Measurements from ENCODE around the gene OAF.

Gene OAF

GRCh38 chr11:120183701-120184141 lies 27.1 kb upstream of the OAF start:
- no peak for DNase-seq (ENCODE audit: extremely low read depth in 1 of 2, low read depth in 1 of 2)

GRCh38 chr11:120184371-120184945 lies 26.4 kb upstream of the OAF start:
- no peak for DNase-seq (ENCODE audit: extremely low read depth in 1 of 2, low read depth in 1 of 2)

GRCh38 chr11:120184946-120185705 lies 25.7 kb upstream of the OAF start:
- DNase-seq (ENCODE audit: extremely low read depth in 1 of 2, low read depth in 1 of 2): no peak

GRCh38 chr11:120185706-120186455 lies 25.0 kb upstream of the OAF start:
- no peak for DNase-seq (ENCODE audit: extremely low read depth in 1 of 2, low read depth in 1 of 2)

GRCh38 chr11:120186456-120186773 lies 24.4 kb upstream of the OAF start:
- no peak for DNase-seq (ENCODE audit: extremely low read depth in 1 of 2, low read depth in 1 of 2)

GRCh38 chr11:120186774-120187591 lies 23.8 kb upstream of the OAF start:
- DNase-seq (ENCODE audit: extremely low read depth in 1 of 2, low read depth in 1 of 2): no peak

GRCh38 chr11:120188371-120188770 lies 22.5 kb upstream of the OAF start:
- DNase-seq (ENCODE audit: extremely low read depth in 1 of 2, low read depth in 1 of 2): no peak

GRCh38 chr11:120188811-120189455 lies 21.9 kb upstream of the OAF start:
- no peak for DNase-seq (ENCODE audit: extremely low read depth in 1 of 2, low read depth in 1 of 2)

DNA sequence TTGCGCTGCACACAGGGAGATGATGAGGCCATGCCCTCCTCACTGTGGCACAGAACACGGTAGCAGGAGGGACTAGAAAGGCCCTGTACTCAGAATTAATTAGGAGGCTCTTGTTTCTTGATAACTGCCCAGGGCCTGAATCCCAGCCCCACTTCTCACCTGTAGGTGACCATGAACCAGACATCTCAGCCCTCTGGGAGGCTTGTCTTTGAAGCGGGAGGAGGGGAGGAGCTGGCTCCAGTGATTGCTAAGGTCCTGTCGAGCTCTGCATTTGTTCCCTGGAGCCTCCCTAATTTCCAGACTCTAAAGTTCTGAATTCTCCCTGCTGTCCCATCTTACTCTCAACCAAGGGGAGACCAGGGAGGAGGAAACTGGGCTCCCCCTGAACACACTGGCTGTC lies 19.8 kb upstream of the OAF start:
- DNase-seq (ENCODE audit: extremely low read depth in 1 of 2, low read depth in 1 of 2): no peak

DNA sequence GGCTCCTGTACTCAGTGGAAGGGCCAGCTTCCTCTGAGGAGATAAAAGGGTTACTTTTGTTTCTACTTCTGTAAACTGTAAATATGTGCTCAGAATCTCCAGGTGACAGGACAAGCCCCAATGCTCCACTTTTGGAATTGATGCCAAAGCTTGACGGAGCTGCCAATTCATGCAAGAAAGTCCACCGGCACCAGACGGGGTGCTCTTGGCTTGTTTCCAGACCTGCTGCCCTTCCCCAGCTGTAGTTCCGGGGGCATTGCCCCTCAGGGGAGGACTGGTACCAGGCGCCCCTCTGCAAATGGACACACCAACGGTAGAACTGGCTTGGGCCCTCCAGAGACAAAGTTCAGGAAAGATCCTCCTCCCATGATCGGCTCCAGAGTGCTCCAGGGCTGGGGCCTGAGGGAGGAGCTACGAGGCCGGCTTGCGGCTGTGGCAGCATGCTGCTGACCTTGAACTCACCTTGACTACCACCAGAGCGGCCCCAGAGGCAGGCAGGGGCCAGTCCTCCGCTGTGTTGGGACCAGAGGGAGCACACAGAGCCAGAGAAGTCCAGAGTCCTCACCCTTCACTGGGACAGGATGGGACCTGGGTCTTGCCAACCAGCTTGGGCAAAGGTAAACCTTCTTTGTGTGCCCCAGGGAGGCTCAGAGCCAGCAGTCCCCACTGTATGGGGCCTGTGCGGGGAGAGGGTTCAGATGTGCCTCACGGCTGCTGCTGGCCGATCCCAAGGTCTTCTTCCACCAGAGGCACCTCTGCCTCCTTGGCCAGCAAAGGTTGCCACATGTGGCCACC lies 17.8 kb upstream of the OAF start:
- DNase-seq (ENCODE audit: extremely low read depth in 1 of 2, low read depth in 1 of 2): no peak

GRCh38 chr11:120194166-120194565 lies 16.7 kb upstream of the OAF start:
- DNase-seq (ENCODE audit: extremely low read depth in 1 of 2, low read depth in 1 of 2): no peak

DNA sequence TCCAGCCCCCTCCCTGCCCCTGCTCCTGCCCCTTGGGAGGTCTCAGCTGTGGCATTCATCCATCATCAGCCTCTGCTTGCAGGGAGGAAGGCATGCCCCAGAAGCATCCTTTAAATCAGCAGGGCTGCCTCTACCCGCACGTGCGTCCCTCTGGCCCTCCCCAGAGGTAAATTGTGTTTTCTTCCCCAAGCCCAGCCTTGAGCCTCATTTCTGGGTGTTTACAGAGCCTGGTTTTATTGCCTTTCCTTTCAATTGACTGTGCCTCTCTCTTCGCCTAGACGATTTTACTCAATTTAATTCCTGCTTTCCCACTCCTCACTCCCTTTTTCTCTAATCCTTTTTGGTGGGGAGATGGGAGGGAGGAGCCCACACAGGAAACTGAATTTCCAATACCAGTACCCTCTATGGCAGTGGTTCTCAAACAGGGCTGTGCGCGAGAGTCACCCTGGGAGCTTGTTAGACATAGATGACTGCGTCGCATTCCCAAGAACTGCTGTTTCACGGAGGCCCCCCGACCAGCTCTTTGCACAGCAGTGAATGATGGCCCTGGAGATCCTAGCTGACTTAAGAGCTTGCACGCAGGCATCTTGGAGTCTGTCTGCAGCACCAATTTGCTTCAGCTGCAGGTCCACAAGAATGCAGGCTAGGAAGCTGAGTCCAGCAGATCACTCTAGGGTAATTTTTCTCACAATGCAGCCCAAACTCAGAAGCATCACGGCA lies 15.1 kb upstream of the OAF start:
- no peak for DNase-seq (ENCODE audit: extremely low read depth in 1 of 2, low read depth in 1 of 2)

DNA sequence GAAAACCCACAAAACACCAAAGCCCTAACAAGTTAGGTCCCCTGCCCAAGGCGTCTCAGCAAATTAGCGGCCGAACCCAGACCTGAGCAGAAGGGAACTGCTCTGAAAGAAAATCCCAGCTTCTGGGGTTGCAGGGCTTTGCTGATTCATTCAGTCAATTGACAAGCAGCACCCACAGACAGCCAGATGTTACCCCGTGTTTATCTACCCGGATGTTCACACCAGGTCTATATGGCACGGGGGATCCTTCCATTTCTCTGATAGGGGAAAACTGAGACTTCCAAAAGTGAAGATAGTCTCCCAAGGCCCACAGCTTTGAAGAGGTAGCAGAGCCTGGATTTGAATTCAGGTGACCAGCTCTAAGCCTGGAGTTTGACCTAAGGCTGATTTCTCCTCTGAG lies 14.0 kb upstream of the OAF start:
- no peak for DNase-seq (ENCODE audit: extremely low read depth in 1 of 2, low read depth in 1 of 2)

DNA sequence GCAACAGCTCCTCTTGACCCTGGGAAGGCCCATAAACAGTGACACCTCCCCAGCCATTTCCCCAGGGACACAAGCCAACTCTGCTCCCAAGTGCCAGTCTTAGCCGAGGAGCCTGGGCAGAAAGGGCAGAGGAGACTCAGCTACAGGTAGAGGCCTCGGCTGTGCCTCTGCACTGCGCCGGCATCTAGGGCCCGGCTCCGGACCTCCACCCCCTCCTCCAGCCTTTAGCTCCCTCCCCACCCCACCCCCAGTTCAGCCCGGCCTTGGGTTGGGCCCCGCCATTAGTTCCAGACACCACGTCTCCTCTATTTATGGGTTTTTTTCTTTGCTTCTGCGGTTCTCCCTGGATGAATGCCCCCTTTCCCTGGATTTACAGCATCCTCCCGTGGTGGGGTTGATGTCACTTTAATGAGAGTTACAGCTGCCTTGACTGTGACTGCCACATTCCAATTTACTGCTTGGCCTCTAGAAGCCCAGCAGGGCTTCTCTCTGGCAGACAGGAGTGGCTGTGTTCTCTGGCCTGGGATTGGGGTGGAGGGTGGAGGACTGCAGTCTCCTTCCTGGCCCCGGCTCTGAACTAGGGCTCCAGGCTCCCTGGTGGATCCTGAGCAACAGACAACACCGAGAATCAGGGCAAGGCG lies 13.5 kb upstream of the OAF start:
- DNase-seq (ENCODE audit: extremely low read depth in 1 of 2, low read depth in 1 of 2): no peak

DNA sequence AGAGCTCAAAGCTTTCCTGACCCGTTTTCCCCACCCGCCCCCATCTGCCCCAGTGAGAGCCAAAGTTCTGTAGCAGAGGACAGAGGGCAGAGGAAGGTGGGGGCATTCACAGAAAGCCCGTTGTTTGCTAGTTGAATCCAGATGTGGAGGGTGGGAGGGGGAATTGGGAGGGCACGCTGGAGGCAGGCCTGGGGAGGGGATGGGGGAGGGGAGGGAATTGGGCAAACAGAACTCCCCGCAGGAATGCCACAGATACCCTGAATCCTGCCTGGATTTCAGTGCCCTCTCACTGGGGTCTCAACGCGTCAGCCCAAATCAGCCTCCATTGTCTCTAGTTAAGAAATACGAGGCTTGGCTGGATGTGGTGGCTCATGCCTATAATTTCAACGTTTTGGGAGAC lies 12.9 kb upstream of the OAF start:
- DNase-seq (ENCODE audit: extremely low read depth in 1 of 2, low read depth in 1 of 2): no peak

GRCh38 chr11:120198403-120198786 lies 12.4 kb upstream of the OAF start:
- no peak for DNase-seq (ENCODE audit: extremely low read depth in 1 of 2, low read depth in 1 of 2)

GRCh38 chr11:120198787-120199469 lies 11.9 kb upstream of the OAF start:
- DNase-seq (ENCODE audit: extremely low read depth in 1 of 2, low read depth in 1 of 2): no peak

DNA sequence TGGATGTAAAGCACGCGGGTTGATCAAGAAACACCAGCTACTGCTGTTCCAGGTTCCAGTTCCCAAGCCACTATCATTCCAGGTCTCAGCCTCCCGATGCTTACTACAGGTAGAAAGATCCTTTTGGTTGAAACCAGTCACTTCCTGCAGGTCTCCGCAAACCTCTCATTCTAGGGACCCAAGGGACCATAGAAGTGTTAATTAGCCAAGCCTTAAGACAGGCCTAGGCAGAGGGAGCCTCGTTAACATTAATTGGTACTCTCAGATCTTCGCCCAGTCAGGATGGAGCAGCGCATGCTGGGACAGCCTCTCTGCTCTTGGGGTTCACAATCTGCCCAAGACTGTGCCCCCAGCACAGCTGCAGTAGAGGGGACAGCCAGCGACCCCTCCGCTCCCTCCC lies 11.2 kb upstream of the OAF start:
- DNase-seq (ENCODE audit: extremely low read depth in 1 of 2, low read depth in 1 of 2): no peak

Data from activated CD8-positive, alpha-beta memory T cell treated with anti-CD3 and anti-CD28 coated beads for 1 hour (primary cell).